ENCODE measurements around the gene RFTN1. TPM values are rescaled to one million over a fixed set of nuclear protein-coding genes. Genes with fewer than 3 reads are reported as not detected.

Gene RFTN1
- total and polyA plus RNA-seq, 9 donors = 25.2 to 63.1 (median 46.4) TPM

DNA sequence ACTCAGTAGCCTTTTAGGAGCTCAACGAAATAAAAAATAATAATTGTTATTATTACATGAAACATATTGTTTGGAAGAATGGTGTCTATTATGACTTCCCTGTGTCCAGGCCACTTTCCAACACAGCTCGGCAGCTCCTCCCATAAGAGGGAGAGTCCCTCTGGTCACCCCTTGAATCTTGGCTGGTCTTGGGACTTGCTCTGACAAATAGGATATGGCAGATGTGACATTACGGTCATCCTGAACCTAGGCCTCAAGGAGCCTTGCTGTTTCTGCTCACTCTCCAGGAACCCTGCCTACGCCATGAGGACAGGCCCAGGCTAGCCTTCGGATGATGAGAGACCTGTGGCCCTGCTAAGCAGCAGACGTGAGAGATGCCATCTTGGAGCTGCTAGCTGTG, 176.7 kb downstream of the RFTN1 start:
- intact Hi-C loops (cut with DNase I) = no loop called here
- no peak for DNase-seq
- WGBS, 3 donors = 66 to 79% (median 73%) methylated on average over 6 of the region's 6 CpGs
- no peaks in the 10 kb centered on the region for H3K36me3 ChIP-seq
- TF ChIP-seq, protein P1, sequence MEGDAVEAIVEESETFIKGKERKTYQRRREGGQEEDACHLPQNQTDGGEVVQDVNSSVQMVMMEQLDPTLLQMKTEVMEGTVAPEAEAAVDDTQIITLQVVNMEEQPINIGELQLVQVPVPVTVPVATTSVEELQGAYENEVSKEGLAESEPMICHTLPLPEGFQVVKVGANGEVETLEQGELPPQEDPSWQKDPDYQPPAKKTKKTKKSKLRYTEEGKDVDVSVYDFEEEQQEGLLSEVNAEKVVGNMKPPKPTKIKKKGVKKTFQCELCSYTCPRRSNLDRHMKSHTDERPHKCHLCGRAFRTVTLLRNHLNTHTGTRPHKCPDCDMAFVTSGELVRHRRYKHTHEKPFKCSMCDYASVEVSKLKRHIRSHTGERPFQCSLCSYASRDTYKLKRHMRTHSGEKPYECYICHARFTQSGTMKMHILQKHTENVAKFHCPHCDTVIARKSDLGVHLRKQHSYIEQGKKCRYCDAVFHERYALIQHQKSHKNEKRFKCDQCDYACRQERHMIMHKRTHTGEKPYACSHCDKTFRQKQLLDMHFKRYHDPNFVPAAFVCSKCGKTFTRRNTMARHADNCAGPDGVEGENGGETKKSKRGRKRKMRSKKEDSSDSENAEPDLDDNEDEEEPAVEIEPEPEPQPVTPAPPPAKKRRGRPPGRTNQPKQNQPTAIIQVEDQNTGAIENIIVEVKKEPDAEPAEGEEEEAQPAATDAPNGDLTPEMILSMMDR (IDR thresholded peaks at IDR 0.05) = no peak
- TF ChIP-seq EP300 (IDR thresholded peaks at IDR 0.05) (no peak), POLR2A (IDR thresholded peaks at IDR 0.05) (no peak)
- H3K27ac ChIP-seq = peak overlapping the region in 1 of 2 donors; percentile 46
- H3K4me1 ChIP-seq (ENCODE audit: insufficient read depth) = peaks cover 7% of the 10 kb centered on the region
- no peaks in the 10 kb centered on the region for H3K9me3 ChIP-seq
- H3K27me3 ChIP-seq = peaks cover 2% of the 10 kb centered on the region
- no peak overlapping the region for H3K4me3 ChIP-seq

DNA sequence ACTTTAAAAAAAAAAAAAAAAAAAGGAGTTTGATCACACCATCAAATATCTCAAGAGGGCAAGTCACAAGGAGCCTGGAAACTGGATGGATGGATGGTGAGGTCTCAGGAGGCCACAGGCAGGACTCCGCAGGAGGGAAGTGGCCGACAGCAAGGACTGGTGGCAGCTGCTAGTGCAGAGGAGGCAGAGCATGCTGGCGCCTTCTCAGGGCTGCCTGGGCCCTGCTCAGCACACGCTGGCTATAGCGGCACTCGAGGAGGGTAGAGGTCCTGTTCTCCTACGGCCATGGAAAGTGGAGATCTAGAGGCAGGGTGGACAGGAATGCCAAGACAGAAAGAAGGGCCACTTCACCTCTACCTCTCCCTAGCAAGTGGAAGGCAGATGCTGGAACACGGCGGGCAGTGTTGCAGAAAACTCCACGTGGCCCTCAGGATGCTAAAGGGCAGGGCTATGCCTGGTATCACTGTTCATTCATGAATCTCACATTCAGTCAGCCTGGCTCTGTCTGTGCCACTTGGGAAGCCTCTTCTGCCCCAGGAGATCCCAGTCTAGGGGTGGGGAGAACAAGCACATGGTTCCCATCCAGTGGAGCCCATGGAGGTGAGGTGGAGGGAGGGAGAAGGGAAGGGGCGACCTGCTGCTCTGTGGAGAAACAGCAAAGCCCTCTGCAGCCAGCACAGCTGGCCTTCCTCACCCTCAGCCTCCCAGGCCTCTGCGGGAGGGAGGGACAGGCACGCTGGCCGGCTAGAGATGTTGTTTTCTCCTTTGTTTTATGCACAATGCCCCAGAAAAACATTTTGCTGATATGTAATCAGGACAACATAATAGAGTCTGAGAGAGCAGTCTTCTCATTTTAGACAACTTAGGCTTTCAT, 177.5 kb downstream of the RFTN1 start:
- no peak for TF ChIP-seq POLR2A (IDR thresholded peaks at IDR 0.05)
- TF ChIP-seq EP300 (IDR thresholded peaks at IDR 0.05) = no peak
- TF ChIP-seq, protein P1 (IDR thresholded peaks at IDR 0.05) = no peak
- Histone ChIP-seq H3K27me3 (no peaks in the 10 kb centered on the region), H3K27ac (peak overlapping the region in 1 of 2 donors; percentile 43), H3K4me1 (ENCODE audit: insufficient read depth) (peaks cover 7% of the 10 kb centered on the region), H3K36me3 (no peaks in the 10 kb centered on the region), H3K4me3 (no peak overlapping the region), H3K9me3 (no peaks in the 10 kb centered on the region)
- DNase-seq = peak in 3 of 5 donors; percentile 44 to 58 (median 45)
- WGBS, 3 donors = 50 to 63% (median 50%) methylated on average over 14 of the region's 14 CpGs
- intact Hi-C loops (cut with DNase I) = no loop called here

DNA sequence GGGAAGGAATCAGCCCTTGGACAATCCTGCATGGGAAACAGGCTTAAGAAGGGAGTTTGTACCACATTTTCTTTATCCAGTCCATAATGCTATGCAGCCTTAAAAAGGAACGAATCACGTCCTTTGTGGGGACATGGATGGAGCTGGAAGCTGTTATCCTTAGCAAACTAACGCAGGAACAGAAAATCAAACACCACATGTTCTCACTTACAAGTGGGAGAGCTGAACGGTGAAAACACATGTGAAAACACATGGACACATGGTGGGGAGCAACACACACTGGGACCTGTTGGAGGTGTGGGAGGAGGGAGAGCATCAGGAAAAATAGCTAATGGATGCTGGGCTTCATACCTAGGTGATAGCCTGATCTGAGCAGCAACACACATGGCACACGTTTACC, 178.2 kb downstream of the RFTN1 start:
- H3K27ac ChIP-seq = no peak overlapping the region
- 80 to 88% (median 85%) methylated on average over 5 of the region's 5 CpGs for WGBS, 3 donors
- H3K4me3 ChIP-seq = no peak overlapping the region

DNA sequence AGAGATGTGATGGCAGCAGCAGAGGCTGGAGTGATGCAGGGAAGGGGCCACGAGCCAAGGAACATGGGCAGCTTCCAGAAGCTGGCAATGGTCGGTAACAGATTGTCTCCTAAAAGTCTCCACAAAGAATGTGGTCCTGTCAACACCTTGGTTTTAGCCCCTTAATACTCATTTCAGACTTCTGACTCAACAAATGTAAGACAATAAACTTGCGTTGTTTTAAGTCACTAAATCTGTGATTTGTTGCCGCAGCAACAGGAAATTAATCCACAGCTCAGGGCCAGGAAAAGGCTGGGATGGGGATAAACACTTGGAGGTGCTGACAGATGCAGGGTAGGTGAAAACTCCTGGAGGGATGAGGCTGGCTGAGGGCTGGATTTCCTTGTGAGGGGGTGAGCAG, 178.6 kb downstream of the RFTN1 start:
- Histone ChIP-seq H3K36me3 (no peaks in the 10 kb centered on the region), H3K4me1 (ENCODE audit: insufficient read depth) (peaks cover 7% of the 10 kb centered on the region), H3K4me3 (no peak overlapping the region), H3K9me3 (no peaks in the 10 kb centered on the region), H3K27me3 (no peaks in the 10 kb centered on the region), H3K27ac (no peak overlapping the region)
- TF ChIP-seq POLR2A (IDR thresholded peaks at IDR 0.05) = no peak
- no peak for TF ChIP-seq EP300 (IDR thresholded peaks at IDR 0.05)
- TF ChIP-seq, protein P1 (IDR thresholded peaks at IDR 0.05) = no peak
- no peak for DNase-seq
- intact Hi-C loops (cut with DNase I) = no loop called here
- 74 to 84% (median 79%) methylated on average over 4 of the region's 4 CpGs for WGBS, 3 donors

More for the DNA sequence above, 178.2 kb downstream of the RFTN1 start:
- TF ChIP-seq EP300 (IDR thresholded peaks at IDR 0.05) = no peak
- TF ChIP-seq POLR2A (IDR thresholded peaks at IDR 0.05) = no peak
- TF ChIP-seq, protein P1 (IDR thresholded peaks at IDR 0.05) = no peak
- no peaks in the 10 kb centered on the region for H3K27me3 ChIP-seq
- no peaks in the 10 kb centered on the region for H3K9me3 ChIP-seq
- intact Hi-C loops (cut with DNase I) = no loop called here
- DNase-seq = no peak
- H3K4me1 ChIP-seq (ENCODE audit: insufficient read depth) = peaks cover 7% of the 10 kb centered on the region
- H3K36me3 ChIP-seq = no peaks in the 10 kb centered on the region

Measured in ovary (tissue), 9 donors.